Erythroblast (primary cell): ENCODE data around the gene WDR73.

Experiments
- GATA1 ChIP-seq: IDR thresholded peaks from 2 replicates; pipeline ENCODE4 v1.6.1; 2011; ENCODE audit warnings: low read depth, mild to moderate bottlenecking, control low read depth, low read length, moderate library complexity
- POLR2A ChIP-seq: IDR thresholded peaks from 2 replicates; pipeline ENCODE4 v1.6.1; 2011; ENCODE audit warnings: mild to moderate bottlenecking, low read length

DNA sequence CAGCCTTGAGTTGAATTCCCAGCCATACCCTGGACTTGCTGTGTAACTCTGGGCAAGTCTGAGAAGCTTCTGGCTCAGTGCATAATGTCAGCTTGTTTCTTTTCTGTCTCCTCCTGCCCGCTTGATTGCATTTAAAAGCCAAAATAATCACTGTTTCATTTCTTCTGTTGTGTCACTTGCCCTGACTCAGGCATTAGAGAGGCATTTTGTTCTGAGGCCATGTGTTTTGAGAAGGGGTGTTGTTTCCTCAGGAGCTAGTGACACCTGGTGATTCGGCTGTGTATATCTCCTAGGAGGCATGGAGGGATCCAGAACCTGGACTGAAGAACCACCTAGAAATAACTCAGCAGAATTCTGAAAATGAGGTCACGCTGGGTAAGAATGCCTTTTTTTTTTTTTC is 16.0 kb downstream of the WDR73 start:
- TF ChIP-seq POLR2A: no peak
- TF ChIP-seq GATA1: no peak
